ENCODE data around the gene CABP5.

Gene CABP5

DNA sequence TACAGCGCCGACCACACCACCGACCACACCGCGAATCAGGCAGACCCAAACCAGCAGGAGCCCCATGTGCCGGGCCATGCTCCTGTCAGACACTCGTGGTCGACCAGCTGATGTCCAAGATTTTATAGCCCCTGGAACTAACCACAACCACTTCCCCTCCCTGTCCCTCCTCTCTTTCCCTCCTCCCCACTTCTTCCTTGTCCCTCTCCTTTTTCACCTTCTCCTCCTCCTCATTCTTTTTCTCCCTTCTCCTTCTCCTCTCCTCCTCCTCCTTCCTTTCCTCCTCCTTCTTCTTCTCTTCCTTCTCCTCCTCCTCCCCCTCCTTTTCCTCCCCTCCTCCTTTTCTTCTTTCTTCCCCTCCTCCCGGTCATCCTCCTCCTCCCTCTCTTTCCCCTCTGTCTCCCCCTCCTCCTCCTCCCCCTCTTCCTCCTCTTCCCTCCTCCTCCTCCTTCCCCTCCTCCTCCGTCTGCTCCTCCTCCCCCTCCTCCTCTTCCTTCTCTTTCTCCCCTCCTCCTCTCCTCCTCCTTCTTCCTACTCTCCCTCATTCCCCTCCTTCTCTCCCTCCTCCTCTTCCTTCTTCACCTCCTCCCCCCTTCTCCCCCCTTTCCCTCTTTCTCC is 52.6 kb downstream of the CABP5 start:
- Histone ChIP-seq H3K4me1 (no peaks in the 10 kb centered on the region), H3K9me3 (ENCODE audit: control insufficient read depth, low read length) (no peaks in the 10 kb centered on the region), H3K79me2 (no peaks in the 10 kb centered on the region), H3K27me3 (ENCODE audit: control insufficient read depth, insufficient read depth, low read length) (no peaks in the 10 kb centered on the region), H3K4me3 (ENCODE audit: low read depth, low read length) (no peak overlapping the region), H3K4me2 (ENCODE audit: low read length) (no peak overlapping the region), H3K27ac (no peak overlapping the region), H3K36me3 (ENCODE audit: control insufficient read depth, insufficient read depth, low read length) (no peaks in the 10 kb centered on the region), H3K9ac (no peak overlapping the region), H2AFZ (no peak overlapping the region)
- TF ChIP-seq, protein P1, sequence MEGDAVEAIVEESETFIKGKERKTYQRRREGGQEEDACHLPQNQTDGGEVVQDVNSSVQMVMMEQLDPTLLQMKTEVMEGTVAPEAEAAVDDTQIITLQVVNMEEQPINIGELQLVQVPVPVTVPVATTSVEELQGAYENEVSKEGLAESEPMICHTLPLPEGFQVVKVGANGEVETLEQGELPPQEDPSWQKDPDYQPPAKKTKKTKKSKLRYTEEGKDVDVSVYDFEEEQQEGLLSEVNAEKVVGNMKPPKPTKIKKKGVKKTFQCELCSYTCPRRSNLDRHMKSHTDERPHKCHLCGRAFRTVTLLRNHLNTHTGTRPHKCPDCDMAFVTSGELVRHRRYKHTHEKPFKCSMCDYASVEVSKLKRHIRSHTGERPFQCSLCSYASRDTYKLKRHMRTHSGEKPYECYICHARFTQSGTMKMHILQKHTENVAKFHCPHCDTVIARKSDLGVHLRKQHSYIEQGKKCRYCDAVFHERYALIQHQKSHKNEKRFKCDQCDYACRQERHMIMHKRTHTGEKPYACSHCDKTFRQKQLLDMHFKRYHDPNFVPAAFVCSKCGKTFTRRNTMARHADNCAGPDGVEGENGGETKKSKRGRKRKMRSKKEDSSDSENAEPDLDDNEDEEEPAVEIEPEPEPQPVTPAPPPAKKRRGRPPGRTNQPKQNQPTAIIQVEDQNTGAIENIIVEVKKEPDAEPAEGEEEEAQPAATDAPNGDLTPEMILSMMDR (IDR thresholded peaks at IDR 0.05), result no peak

All from parathyroid adenoma (tissue), 2 donors.